Measurements from ENCODE around the gene MELTF.

MELTF gene

GRCh38 chr3:197026481-197026866 is 3.1 kb downstream of the MELTF start:
- DNase-seq, result no peak

DNA sequence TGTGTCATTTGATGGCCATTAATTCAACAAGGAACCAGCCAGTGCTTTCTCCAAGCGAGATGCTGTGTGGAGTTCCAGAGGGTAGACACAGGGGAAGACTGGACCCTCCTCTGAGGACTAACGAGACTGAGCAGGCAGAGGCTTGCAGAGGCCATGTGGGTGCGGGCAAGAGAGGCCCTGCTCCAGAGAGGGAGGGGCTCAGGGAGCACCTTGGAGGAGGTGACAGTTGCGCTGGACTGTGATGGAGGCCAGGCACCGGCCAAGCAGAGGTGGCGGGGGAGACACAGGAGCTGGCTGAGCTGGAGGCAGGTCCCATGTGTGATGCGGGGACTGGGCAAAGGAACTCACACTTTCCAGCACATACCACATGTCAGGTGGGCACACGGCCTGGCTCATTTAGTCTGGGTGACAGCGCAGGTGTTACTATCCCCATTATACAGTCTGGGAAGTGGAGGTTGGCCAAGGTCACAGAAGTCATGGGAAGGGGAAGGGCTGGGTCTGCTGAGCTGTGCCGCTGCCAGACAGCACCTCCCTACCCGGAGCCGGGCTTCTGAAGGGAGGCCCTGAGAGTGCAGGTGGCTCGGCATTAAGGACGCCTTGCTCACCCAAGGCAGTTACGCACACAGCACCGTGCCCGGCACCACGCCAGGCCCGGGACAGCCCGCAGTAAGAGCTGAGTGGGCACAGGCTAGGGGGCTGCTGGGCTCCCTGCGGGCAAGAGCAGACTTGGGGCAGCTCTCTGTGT is 3.7 kb downstream of the MELTF start:
- no peak for DNase-seq

DNA sequence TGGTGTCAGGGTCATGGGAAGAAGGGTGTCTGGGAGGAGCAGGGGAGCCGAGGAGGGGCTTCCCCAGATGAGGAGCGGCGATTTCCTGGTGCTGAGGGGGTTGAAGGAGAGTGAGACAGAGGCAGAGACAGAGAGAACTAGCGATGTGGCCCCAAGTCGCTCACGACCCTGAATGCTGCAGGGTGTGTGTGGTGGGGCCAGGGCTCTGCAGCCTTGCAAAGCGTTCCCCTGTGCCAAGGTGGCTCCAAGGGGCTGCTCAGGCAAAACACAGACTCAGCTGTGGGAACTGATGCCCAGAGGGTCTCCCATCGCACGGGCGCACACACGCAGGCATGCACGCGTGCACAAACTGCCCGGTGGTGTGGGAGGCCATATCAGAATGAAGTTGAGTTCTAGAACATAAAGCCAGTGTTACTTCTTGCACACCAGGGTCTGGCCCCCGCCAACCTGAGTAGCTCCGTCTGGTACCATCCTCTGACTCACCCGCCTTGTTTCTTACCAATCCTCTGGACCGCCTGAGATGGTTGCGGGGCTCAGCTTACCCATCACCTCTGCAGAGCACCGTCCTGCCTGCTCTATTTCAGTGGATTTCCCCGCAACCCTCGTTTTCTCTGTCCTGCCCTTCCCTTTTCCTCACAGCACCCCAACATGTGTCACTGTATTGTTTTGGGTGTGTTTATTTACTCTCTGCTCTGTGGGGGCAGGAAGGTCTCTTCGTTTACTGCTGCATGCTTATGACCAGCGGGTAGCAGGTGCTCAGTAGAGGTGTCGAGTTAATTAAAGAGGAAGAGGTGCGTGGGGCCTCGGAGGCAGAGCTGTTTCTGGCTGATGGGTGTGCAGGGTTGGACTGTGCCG is 4.5 kb downstream of the MELTF start:
- DNase-seq, result no peak

DNA sequence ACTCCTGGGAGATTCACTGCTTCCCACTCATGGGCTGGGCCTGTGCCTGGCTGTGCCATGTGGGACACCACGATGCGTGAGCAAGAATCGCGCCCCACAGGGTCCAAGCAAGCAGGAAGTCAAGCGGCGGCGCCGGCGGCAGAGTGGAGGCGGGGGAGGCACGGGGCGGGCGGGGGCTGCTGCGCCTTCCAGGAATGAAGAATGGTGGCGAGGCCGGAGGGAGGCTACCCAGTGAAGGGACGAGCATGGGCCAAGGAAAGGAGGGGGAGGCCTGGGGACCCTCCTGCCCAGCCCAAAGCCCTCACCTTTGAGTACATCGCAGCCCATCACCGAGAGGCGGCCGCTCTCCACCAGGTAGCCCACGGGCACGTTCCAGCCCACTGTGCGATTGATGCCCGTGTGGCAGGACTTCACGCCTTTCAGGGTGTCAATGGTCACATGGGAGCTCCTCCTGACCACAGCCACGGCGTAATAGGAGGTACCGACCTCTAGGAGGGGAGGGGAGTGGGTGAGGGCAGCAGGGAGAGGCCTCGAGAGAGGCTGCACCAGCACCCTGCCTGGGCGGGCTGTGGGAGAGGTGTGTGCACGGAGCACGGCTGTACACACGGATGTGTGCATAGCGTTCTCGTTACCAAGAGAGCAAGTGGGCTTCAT is 5.5 kb downstream of the MELTF start:
- DNase-seq, result no peak

GRCh38 chr3:197023241-197023997 is 6.2 kb downstream of the MELTF start:
- DNase-seq, result no peak

- no peak for DNase-seq
Measured at GRCh38 chr3:197022405-197023231, 7.0 kb downstream of the MELTF start.

GRCh38 chr3:197021729-197022404 is 7.8 kb downstream of the MELTF start:
- no peak for DNase-seq

DNA sequence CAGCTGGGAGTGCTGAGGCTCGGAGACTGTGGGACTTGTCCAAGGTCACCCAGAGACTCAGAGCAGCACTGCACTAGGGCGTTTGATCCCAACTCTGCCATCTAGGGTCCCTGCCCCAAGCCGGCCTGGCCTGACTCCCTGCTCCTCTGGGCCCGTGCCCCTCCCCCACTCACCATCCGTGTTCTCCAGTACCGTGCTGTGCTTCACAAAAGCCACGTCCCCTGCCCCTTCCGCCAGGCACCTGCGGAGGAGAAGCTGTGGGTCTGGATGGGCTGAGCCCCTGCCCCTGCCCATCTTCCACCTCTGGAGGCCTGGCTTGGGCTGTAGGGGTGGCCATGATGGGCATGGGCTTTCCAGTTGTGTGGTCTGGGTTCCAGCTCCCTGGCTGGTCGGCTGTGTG is 8.4 kb downstream of the MELTF start:
- DNase-seq, result no peak

- DNase-seq, result no peak
Measured at GRCh38 chr3:197019535-197019934, 10.1 kb downstream of the MELTF start.

DNA sequence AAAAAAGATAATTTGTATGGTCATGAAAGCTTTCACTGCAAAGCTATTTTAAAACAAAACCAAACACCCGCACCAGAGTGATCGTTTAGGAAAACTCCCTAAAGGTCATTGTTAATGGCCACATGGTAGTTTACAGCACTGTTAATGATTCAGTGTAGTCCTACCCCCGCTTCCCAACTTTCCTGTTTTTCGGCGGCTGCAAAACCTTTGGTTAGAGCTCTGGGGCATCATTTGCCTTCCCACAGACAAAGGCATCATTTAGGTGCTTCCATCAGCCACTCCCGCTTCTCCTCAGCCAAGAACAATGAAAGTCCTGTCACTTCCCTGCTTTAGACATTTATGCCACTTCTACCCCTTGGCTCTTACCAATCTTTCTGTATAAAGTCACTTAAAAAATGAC is 10.6 kb downstream of the MELTF start:
- no peak for DNase-seq

DNA sequence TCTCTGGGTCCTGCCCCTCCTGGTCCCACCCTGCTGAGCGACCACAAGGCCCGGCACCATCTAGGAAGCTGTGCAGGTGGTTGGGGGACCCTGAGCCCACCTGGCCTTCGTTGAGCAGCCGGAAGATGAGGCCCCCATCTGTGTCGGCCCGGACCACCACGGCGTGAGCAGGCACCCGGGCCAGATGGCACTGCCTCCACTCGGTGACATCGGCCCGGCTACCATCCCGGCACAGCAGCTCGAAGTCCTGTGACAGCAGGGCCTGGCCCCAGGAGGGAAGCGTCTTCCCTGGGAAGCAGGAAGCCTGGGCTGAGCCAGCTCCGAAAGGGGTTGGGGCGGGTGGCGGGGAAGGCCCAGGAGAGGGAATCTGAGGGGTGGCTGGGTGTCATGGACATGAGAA is 12.6 kb downstream of the MELTF start:
- DNase-seq, result no peak

DNA sequence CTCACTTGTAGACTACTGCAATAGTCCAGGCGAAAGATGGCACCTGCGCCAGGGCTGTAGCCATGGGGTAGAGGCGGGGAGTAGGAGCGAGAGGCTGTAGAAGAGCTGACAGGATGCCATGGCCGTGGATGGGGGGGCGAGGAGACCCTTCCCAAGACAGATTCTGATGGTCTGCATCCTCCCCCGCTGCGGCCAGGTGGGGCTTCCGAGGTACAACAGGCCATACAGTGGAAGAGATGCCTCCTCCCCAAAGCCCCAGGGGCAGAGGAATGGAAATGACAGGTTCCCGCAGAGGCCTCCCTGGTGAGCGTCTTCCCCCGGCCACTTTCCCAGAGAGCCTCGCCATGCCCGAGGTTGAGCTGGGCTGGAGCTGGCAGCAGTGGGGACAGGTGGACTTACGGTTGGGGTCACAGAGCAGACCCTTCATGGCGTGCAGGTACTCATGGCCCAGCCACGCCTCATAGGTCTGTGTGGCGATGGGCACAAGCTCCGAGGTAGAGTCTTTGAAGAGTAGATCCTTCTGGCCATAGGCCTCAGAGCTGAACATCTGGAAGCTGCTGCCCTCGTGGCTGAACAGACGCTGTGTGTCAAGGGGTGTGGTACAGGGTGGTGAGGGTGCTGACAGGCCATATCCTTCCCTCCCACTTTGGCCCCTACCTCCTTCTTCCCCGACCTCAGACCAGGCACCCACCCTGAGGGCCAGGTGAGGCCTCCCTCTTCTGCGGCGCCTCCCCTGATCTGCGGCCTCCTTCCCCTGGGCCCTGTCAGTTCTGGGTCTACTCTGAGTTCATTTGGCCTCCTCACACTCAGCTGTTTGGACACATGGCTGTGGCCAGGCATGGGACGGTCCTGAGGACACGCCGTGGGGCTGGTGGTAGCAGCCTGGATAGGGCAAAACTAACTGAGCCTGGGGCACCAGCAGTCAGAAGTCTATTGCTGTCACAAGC is 13.6 kb downstream of the MELTF start:
- DNase-seq, result no peak

DNA sequence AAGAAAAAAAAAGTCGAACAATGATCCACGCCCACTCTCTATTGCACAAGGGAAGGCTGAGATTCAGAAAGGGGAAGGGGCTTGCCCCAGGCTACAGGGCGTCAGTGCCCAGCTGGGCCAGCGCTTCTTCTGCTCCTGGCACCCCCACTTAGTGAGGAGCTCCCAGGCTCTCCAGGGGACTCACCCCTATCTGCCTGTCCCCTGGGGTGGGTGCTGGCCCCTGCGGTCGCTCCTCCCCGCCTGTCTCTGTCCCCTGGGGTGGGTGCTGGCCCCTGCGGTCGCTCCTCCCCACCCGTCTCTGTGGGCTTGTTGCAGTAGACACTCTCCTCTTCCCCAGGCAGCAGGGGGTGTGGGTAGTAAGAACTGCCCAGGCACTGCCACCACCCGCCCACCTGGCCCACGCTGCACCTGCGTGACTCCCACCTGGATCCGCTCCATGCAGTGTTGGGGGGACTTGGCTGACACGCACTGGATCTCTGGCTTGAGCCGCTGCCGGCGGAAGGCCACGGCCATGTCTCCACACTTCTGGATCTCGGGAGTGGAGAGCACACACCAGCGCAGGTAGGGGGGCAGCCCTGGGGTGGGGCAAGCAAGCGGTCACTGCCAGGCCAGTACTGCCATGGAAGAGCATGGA is 14.6 kb downstream of the MELTF start:
- no peak for DNase-seq

DNA sequence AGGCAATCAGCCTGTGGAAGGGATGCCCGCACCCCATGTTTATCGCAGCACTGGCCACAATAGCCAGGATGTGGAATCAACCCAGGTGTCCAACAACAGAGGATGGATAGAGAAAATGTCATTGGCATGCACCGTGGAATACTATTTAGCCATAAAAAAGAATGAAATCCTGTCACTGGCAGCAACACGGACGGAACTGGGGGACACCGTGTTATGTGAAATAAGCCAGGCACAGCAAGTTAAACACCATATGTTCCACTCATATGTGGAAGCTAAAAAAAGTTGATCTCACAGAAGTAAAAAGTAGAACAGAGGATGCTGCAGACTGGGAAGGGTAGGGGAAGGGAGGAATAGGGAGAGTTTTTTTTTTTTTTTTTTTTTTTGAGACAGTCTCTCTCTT is 15.6 kb downstream of the MELTF start:
- DNase-seq, result no peak

DNA sequence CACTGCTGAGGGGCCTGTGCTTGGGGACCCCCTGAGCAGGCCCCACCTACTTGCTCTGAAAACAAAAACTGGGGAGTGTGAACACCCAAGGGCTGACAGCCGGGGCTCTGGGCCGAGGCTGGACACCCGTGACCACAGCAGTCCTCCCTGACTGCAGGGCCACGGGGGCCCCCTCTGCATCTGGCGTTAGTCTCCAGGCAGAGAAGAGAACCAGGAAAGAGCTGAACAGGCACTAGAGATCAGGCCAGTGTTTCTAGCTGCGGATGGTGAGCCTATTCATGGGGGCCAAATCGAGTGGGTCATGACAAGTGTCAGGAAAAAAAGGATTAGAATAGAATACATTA is 17.1 kb downstream of the MELTF start:
- DNase-seq, result no peak

GRCh38 chr3:197011780-197012539 is 17.7 kb downstream of the MELTF start:
- no peak for DNase-seq

GRCh38 chr3:197010556-197011351 is 18.9 kb downstream of the MELTF start:
- no peak for DNase-seq

GRCh38 chr3:197009532-197010019 is 20.0 kb downstream of the MELTF start:
- DNase-seq, result no peak
